NCI-H2107 (cell line): Measurements from ENCODE around the gene HOMER2.
"Not testable (repeated sequence)": the region's sequence is repeated elsewhere in the genome, so short reads cannot be mapped to it uniquely, and the experiment has no call there.

Experiments used
- DNase-seq: peaks from one replicate; lab custom pipeline; 2025; lab: John Stamatoyannopoulos, UW

Gene HOMER2

DNA sequence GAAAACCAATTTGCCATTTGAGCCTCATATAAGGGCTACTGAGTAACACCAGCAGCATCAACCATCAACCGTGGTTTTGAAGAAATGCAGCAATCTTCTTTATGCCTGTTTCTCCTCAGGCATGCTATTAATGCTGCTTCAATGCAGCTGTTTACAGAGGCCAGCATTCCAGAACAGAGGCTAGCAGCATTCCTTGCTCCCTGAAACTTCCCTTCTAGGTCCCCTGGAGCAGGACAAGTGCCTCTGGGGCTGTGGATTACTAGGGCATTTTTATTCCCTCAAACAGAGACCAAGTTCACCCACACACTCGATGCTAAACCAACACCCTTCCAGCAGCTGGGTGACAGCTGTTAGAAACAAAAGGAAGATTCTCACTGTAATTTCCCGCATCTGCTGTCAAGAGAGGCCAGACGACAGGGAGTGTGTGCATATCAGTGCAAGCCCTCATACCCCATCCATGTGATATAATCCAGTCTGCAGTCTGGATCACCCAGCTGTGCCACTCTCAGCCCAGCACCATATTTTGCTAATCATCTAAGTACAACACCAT, 57.5 kb downstream of the HOMER2 start:
- DNase-seq: no peak

GRCh38 chr15:82893473-82893872, 59.0 kb downstream of the HOMER2 start:
- not testable (repeated sequence) for DNase-seq

DNA sequence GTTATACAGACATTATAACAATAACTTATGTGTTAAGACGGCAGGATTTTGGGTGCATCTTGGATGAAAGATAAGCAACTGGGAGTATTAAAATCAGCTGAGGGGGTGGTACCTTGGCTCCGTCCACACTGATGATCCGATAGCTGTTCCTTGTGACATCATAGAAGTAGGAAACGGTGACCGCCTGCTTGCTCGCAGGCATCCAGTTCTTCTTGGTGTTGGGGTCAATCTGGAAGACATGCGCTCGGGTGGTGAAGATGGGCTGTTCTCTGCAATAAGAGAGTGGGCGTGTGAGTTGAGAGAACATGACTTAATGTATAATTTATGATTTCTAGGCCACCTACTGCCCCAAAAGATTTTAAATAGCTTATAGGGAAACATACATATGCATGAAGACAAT, 59.9 kb downstream of the HOMER2 start:
- DNase-seq: no peak

DNA sequence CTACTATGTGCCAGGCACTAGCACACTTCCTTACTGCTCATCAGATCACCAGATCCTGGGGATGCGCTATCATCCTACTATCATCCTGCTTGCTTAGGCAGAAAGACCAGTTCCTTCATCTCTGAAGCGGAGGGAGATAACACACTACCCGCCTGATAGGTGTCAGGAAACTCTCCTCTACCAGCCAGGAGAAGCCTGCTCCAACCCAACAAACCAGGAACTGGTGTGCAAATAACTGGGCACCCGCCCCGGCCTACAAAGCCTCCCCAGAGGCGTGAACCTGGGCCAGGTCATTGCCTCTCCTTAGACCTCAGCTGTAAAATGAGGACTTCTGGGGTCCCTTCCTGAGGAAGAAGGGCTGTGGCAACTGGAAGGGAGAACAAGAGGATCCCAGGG, 61.5 kb downstream of the HOMER2 start:
- DNase-seq: no peak

DNA sequence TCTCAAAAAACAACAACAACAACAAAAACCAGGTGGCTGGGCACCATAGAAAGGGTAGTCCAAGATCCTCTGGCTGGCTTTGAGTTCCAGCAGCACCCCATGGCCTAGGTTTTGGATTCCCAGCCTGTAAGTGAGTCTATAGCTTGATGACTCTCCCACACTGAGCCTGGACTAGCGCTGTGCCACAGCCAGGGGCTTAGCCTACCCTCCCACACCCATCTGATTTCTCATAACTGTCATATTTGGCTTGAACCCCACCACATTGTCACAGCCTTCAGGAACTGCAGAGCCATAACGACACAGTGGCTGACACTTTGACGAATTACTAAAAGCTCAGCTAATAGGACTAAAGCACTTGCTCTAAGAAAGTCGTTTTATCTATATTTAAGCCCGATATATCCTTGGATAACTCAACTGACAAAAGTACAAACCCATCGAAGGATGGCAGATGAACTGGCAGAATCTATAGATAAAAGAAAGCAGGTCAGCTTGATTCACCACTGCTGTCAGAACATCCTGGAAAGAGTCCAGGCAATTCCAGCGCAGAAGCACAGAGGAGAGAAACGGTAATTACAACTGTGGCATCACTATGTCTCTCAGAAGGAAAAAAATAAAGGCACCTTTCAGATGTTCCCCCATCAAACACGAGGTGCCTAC, 62.1 kb downstream of the HOMER2 start:
- DNase-seq: no peak

DNA sequence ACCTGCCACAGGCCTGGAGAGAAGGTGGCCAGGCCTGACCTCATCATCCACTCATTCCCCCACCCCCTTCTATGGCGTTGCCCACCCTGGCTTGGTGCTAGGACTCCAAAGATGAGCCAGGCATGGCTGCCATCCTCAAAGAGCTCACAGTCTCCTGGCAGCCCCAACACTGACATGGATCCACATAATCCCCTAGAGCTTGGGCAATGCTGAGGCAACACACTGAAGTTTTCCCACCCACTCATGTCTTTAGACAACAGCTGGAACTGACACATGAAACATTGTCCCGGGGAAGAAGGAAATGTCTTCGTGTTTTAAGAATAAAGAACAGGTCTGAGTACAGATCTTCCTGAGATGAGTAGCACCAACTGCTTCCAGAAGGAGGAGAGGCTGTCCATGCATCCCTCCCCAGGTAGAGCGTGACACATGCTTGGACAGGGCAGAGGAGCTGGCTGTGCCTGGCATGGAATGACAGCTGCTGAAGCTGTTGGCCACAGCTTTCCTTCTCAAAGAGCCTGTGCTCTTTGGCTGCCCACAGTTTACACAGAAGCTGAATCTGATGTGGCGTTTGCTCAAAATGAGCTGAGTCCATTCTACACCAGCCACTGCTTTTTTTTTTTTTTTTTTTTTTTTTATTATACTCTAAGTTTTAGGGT, 70.1 kb downstream of the HOMER2 start:
- DNase-seq: no peak

DNA sequence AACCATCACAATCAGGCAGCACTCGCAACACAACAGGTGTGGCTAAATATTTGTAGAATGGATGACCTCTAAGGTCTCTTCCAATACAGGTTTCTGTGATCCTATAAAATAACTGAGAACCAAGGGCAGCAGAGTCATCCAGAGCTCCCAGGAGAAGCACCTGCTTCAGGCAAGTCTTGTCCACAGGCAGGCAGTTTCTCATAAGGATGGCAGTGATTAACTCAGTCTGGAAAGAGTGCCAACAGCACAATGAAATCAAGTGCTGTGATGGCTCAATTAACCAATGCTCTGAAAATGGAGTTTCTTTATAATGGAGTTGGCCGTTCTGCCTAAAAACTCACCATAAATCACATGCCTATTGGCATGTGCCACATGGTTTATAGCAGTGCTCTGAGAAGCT, 70.8 kb downstream of the HOMER2 start:
- no peak for DNase-seq

GRCh38 chr15:82880704-82881103, 71.8 kb downstream of the HOMER2 start:
- DNase-seq: no peak

DNA sequence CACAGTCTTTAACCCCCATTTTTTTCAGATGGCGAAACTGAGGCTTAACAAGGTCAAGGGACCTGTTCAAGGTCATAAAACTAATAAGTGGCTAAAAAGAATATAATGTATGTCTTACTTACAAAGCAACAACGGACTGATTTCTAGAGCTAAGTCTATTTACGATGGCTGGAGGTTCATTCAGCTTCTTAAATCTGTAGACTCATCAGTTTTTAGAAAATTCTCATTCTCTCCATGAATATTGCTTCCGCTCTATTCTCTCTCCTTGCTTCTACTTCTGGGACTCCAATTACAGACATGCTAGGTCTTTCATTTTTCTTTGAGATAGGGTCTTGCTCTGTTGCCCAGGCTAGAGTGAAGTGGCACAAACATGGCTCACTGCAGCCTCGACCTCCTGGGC, 74.2 kb downstream of the HOMER2 start:
- no peak for DNase-seq

DNA sequence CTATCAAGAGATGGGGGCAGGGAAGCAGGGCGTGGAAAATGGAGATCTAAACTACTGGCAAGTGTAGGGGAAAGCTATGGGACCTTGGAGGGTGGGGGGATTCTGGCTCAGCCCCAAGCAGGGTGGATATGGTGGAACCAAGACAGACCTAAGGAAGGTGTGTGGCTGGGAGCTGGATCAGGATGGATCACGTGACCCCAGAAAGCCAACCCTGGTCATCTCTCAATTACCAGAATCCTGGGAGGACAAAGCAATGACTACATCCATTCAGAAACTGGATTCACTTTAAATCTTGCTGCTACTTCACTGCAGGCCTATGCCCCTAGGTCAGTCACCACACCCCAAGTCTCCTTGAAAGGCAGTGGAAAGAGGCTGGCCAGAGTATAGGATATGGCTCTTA, 74.7 kb downstream of the HOMER2 start:
- DNase-seq: no peak

DNA sequence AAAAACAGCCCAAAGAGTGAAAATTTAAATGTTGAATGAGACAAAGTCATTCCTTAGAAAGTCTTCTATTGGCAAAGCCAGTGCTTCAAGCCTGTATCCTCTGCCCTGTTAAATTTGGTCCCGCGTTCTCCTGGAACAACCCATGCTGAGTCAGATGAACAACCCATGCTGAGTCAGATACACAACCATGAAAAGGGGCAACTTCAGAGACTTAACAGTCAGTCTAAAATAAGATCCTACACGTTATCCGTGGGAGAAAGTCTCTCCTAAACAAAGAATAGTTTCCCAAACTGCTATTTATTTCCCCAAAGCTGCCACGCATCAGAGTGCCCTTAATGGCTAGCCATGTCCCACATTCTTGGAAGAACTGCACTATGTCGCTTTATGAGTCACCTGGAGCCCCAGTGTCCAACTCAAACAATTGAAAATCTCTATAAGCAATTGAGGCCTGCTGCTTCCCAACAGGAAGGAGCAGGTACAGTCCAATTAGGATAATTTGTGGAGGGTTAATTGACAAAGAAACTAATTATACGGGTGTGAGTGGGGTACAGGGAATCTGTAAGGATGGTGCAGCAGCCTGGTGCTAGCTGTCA, 77.0 kb downstream of the HOMER2 start:
- no peak for DNase-seq

DNA sequence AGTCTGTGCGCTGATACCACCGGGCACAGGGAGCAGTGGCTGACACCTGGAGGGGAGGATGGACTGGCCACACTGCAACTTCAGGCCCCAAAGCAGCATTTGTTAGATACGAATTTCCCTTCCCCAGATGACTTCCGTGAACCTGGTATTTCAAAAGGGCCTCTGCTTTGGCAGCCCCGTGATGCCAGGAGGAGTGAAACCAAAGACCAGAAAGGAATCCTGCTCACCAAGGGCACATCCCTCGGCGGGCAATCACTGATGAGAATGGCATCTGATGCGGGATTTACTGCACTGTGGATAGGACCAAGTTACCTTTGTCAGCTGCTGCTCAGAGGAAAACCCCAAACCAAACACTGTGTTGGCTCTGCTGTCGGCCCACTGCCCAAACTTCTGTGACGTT, 77.6 kb downstream of the HOMER2 start:
- DNase-seq: no peak

GRCh38 chr15:82874267-82874666, 78.3 kb downstream of the HOMER2 start:
- no peak for DNase-seq

DNA sequence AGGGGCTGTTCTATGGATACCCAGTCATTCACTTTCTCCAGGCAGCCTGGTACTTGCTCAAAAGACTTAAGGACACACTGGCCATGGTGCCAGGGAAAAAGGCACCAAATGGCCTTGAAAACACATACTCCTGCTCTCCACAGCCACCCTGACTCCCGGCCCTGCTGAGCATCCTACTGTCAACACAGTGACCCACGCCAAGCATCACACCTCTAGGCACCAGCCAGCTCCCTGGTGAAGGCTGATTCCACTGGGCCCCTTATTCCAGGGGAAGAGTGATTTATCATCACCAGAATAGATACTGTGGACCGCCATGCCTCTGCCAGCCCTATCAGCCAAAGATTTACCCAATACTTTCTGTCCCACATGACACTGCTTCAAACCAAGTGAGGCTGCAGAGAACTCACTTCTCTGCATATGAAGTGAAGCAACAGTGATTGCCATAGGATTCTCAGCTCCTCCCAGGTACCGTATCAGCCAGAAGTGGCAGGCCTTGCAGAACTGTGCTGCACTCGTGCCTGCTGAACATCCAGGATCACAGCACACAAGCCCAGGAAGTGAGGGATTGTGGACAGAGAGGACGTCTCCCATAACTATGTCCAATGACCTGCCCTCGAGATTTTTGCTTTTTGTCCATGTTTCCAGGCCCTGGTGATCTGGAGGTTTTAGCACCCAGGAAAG, 79.4 kb downstream of the HOMER2 start:
- no peak for DNase-seq

- DNase-seq: no peak
These were observed 80.6 kb downstream of the HOMER2 start for GRCh38 chr15:82871832-82872484.

DNA sequence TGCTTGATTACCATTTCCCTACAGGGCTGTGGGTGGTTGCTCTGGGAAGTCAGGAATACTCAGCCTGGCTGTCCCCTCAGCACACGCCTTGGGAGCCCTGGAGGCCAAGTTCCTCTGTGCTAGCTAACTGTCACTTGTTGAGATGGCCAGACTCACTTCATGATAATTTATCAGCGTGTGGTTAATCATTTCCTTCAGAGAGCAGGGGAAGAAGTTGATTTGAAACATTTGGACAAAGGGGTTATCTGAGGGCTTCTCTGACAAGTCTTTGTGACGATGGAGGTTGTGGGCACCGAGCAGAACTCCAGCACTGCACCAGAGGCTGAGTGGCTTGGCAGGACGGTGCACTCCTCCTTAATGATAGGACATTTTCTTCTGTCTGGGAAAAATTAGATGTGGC, 81.2 kb downstream of the HOMER2 start:
- no peak for DNase-seq

GRCh38 chr15:82870727-82871320, 81.7 kb downstream of the HOMER2 start:
- no peak for DNase-seq

DNA sequence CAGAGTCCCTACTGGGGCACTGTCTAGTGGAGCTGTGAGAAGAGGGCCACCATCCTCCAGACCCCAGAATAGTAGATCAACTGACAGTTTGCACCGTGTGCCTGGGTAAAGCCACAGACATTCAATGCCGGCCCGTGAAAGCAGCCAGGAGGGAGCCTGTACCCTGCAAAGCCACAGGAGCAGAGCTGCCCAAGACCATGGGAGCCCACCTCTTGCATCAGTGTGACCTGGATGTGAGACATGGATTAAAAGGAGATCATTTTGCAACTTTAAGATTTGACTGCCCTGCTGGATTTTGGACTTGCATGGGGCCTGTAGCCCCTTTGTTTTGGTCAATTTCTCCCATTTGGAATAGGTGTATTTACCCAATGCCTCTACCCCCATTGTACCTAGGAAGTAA, 86.5 kb downstream of the HOMER2 start:
- DNase-seq: not testable (repeated sequence)

DNA sequence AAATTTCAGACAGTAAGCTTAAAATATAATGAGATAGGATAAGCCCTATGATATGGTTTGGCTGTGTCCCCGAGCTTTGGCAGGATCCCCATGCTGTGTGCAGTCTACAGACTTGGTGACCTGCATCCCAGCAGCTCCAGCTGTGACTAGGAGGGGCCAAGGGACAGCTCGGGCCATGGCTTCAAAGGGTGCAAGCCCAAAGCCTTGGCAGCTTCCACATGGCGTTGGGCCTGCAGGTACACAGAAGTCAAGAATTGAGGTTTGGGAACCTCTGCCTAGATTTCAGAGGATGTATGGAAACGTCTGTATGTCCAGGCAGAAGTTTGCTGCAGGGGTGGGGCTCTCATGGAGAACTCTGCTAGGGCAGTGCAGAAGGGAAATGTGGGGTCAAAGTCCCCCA, 86.9 kb downstream of the HOMER2 start:
- DNase-seq: not testable (repeated sequence)

DNA sequence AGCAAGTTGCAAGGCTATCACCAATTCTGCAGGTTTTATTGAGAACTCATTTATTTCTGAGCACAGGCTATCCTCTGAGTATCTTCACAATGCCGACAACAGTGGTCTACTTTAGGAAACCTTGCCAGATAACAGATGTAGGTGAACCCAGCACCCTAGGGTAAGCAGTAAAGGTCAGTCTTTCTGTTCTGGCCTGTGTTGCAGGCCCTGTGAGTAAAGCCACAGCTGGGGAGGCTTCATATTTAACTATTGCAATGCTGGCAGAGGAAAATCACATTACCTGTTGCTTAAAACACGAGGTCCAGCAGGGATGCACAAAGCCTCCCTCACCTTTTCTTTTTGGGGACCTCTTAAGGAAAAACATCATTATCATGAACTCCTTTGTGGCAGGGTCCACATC, 87.6 kb downstream of the HOMER2 start:
- no peak for DNase-seq

GRCh38 chr15:82862886-82863285, 89.6 kb downstream of the HOMER2 start:
- DNase-seq: no peak

DNA sequence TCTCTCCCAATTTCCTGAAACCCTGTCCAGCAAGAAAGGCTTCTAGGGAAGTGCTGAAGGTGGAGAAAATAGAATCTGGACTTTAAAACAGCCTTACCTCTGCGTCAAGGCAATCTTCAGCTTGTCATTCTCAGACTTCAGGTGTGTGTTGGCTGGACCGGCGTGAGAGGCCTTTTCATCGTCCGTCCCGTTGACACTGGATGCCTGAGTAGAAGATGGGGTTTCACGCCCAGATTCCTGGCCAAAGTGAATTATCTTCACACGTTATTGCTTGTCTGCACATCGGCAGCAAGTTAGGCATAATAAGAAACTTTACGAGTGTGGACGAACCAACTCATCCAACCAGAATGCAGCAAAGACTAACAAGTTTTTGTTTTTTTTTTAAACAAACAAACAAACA, 93.6 kb downstream of the HOMER2 start:
- no peak for DNase-seq
